C4-2B (cell line): ENCODE results near the gene TPK1.

ENCODE experiments used
- CTCF ChIP-seq: fragments of 450-650 bp; conservative IDR thresholded peaks from 2 replicates; pipeline ENCODE4 v1.5.1; 2017; ENCODE audit warnings: mild to moderate bottlenecking
- ZFX ChIP-seq: fragments of 450-650 bp; IDR thresholded peaks from 2 replicates; pipeline ENCODE4 v1.6.1; 2017

GRCh38 chr7:144674550-144674949, 161.3 kb downstream of the TPK1 start:
- TF ChIP-seq CTCF (no peak), ZFX (no peak)
